GM10248 (cell line): Measurements from ENCODE around the gene TRIAP1.

Experiments used
- CTCF ChIA-PET: fragments of 300-600 bp; sonication (Branson Sonifier 250); formaldehyde crosslinking; extraction: SDS; loops from one replicate; lab custom pipeline; 2021; ENCODE audit warnings: antibody characterized with exemption; lab: Yijun Ruan, JAX
- POLR2A ChIA-PET: fragments of 350-650 bp; sonication (Branson Sonifier 250); formaldehyde crosslinking; extraction: SDS; loops from one replicate; lab custom pipeline; 2020; ENCODE audit warnings: antibody characterized with exemption; lab: Yijun Ruan, JAX
- DNase-seq: peaks from one replicate; pipeline ENCODE4 v3.0.0; 2012; ENCODE audit errors: extremely low spot score
- TF ChIP-seq, protein P1 (sequence below): IDR thresholded peaks from 2 replicates; pipeline ENCODE4 v1.5.1; 2012; ENCODE audit warnings: mild to moderate bottlenecking, low read depth; ENCODE audit errors: extremely low read depth, missing control alignments, control extremely low read depth

TRIAP1 gene

DNA sequence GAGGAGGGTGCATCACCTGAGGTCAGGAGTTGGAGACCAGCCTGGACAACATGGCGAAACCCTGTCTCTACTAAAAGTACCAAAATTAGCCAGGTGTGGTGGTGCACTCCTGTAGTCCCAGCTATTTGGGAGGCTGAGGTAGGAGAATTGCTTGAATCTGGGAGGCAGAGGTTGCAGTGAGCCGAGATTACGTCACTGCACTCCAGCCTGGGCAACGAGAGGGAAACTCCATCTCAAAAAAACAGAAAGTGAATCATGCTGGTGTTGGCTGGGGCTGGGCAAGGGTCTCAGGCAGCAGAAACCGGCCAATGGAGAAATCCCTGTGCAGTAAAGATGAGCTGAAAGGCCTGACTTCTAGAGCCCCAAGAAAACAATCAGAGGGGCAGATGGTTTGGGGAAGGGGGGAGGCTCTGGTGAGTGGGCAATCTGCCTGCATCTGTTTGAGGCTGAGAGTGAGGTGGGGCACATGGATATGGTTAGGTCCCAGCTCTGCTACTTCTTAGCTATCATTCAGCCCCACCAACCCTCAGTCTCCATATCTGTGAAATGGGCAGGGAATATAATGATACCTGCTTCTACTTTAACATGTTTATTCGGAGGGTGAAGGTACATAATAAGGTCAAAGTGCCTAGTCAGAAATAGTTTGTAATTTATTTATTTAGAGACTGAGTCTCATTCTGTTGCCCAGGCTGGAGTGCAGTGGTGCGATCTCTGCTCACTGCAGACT lies 29.5 kb downstream of the TRIAP1 start:
- CTCF ChIA-PET: interaction anchor here (0.8 to 1.8 kb wide), 3 partner anchors 11 to 232 kb away, joined by 3 to 5 read pairs (median 3); no protein-coding TSS in a partner anchor
- POLR2A ChIA-PET: no interaction called here
- TF ChIP-seq, protein P1, sequence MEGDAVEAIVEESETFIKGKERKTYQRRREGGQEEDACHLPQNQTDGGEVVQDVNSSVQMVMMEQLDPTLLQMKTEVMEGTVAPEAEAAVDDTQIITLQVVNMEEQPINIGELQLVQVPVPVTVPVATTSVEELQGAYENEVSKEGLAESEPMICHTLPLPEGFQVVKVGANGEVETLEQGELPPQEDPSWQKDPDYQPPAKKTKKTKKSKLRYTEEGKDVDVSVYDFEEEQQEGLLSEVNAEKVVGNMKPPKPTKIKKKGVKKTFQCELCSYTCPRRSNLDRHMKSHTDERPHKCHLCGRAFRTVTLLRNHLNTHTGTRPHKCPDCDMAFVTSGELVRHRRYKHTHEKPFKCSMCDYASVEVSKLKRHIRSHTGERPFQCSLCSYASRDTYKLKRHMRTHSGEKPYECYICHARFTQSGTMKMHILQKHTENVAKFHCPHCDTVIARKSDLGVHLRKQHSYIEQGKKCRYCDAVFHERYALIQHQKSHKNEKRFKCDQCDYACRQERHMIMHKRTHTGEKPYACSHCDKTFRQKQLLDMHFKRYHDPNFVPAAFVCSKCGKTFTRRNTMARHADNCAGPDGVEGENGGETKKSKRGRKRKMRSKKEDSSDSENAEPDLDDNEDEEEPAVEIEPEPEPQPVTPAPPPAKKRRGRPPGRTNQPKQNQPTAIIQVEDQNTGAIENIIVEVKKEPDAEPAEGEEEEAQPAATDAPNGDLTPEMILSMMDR: no peak
- DNase-seq: no peak

DNA sequence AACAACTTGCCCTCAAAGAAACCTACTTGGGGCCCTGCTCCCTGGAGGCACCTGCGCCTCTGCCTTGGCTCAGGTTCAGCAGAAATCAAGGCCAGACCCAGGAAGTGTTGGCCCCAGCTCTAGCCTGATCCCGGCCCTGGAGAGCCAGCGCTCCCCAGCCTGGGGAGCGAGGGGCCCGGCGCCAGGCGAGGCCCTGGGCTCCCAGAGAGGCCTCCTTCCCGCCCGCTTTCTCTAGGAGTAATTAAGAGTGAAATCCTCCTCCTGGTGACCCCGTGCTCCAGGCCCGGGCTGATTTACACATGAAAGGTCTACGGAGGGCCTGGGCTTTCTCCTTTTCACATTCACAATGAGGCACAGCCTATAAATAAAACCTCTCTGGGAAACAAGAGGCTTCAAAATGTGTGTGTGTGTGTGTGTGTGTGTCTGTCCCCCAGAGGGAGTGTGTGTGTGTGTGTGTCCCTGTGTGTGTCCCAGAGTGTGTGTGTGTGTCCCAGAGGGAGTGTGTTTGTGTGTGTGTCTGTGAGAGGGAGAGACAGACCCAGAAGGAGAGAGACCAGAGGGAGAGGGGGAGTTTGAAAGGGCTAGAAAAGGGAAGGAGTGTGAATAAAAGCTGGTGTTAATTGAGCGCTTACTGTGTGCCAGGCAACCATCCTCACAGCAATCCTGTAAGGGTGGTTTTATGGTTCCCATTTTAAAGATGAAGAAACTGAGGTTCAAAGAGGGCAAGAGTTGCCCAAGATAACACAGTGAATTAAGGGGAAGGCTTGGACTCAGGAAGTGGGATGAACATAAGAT lies 32.1 kb downstream of the TRIAP1 start:
- ChIA-PET CTCF (no interaction called here), POLR2A (no interaction called here)
- TF ChIP-seq, protein P1: no peak
- DNase-seq: no peak

DNA sequence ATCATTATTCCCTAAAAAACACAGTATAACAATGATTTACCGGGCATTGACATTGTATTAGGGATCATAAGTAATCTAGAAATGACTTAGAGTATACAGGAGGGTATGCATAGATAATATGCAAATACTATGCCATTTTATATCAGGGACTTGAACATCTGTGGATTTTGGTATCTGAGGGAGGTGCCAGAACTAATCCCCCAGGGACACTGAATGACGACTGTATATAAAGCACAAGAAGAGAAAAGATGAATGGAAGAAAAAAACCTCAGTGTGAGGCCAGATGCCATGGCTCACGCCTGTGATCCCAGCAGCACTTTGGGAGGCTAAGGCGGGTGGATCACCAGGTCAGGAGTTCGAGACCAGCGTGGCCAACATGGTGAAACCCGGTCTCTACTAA lies 33.8 kb downstream of the TRIAP1 start:
- CTCF ChIA-PET: no interaction called here
- POLR2A ChIA-PET: no interaction called here
- DNase-seq: no peak
- TF ChIP-seq, protein P1: no peak

DNA sequence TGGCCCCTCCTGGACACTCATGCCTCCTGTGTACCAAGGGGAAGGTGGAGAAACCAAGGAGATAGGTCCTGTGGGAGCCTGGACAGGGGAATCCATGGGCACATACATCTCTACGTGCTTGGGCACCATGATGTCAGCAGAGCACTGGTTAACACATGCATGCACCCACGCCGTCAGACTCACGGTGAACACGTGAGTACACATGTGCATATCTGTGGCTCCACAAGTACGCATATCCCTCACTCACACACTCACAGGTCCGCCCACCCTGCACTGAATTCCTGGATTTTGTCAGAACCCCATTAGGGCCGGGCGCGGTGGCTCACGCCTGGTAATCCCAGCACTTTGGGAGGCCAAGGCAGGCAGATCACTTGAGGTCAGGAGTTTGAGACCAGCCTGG lies 37.4 kb downstream of the TRIAP1 start:
- POLR2A ChIA-PET: no interaction called here
- DNase-seq: no peak
- CTCF ChIA-PET: interaction anchor here (0.9 kb wide), 1 partner anchor 14 kb away, joined by 3 read pairs; no protein-coding TSS in a partner anchor
- TF ChIP-seq, protein P1: no peak

DNA sequence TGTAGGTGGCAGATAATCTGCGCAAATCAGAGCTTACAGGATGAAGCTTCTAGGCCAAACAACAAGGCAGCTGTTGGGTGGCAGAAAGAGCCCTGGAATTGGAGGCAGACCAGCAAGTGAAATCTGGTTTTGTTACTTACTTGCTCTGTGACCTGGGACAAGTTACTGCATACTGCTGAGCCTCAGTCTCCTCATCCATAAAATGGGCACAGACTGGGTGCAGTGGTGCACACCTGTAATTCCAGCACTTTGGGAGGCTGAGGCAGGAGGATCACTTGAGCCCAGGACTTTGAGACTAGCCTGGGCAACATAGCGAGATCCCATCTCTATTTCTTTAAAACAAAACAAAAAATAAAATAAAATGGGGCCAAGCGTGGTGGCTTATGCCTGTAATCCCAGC lies 39.6 kb downstream of the TRIAP1 start:
- TF ChIP-seq, protein P1: no peak
- ChIA-PET CTCF (no interaction called here), POLR2A (no interaction called here)
- no peak for DNase-seq

DNA sequence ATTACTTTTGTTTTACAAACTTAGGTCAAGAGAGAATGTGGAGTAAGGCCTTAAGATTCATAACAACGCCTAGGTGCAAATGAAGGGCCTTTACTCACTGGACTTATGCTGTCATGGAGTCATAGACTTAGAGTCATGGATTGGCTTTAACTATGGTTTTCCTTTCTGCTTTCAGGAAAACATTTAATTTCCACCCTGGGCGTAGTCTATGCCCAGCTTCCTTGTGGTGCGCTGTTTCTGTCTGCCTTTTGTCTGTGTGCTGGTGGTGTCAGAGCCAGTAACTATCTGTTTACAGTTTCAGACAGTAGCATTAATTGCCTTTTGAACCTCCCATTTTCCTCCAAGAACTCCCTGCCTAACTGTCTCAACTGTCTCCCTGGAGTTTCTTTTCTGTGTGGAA lies 40.1 kb downstream of the TRIAP1 start:
- DNase-seq: no peak
- ChIA-PET CTCF (no interaction called here), POLR2A (no interaction called here)
- TF ChIP-seq, protein P1: no peak
